Astrocyte of the spinal cord (primary cell): Measurements from ENCODE around the gene CATSPER3.

Experiments used
- DNase-seq: peaks from one replicate; pipeline ENCODE4 v3.0.0; 2011; ENCODE audit warnings: low read depth, low spot score
- H3K4me3 ChIP-seq: 2 replicates; pipeline ENCODE4 v1.5.1; 2011; ENCODE audit warnings: low read depth, mild to moderate bottlenecking, low read length, moderate library complexity
- CTCF ChIP-seq: IDR thresholded peaks from 2 replicates; pipeline ENCODE4 v1.5.1; 2012; ENCODE audit warnings: low read depth, mild to moderate bottlenecking, low read length, inconsistent platforms
- in situ Hi-C: cut with HindIII; loops from 2 replicates; pipeline ENCODE4 v1.10.0; 2017; ENCODE audit warnings: low sequenced_read_pairs

Gene CATSPER3

GRCh38 chr5:135031813-135032694 is 64.3 kb downstream of the CATSPER3 start:
- TF ChIP-seq CTCF = no peak
- peak; percentile 31 for DNase-seq
- no peak overlapping the region for H3K4me3 ChIP-seq
- in situ Hi-C loops = no loop called here

GRCh38 chr5:135032695-135032998 is 64.9 kb downstream of the CATSPER3 start:
- no peak for TF ChIP-seq CTCF
- in situ Hi-C loops = no loop called here

GRCh38 chr5:135032999-135033861 is 65.5 kb downstream of the CATSPER3 start:
- TF ChIP-seq CTCF = no peak
- in situ Hi-C loops = no loop called here
- DNase-seq = peak; percentile 21
- peak overlapping the region; percentile 20 for H3K4me3 ChIP-seq

More at GRCh38 chr5:135032695-135032998, 64.9 kb downstream of the CATSPER3 start:
- DNase-seq = peak; percentile 42
- H3K4me3 ChIP-seq = no peak overlapping the region

- TF ChIP-seq CTCF = no peak
- DNase-seq = no peak
- in situ Hi-C loops = no loop called here
- H3K4me3 ChIP-seq = peak within 1 kb of the TSS; percentile 20
These were observed 66.2 kb downstream of the CATSPER3 start, which contains the start of gene PITX1 for GRCh38 chr5:135033901-135034235. Gene PITX1, minus strand, starts transcription at chr5:135034228. Its CDS starts 347 bp downstream, at chr5:135033881.

- no peak for DNase-seq
- TF ChIP-seq CTCF = no peak
- no peak overlapping the region for H3K4me3 ChIP-seq
- in situ Hi-C loops = no loop called here
These were observed 66.7 kb downstream of the CATSPER3 start for GRCh38 chr5:135034236-135034962.
